Stimulated activated CD8-positive, alpha-beta memory T cell treated with anti-CD3 and anti-CD28 coated beads, Interleukin-12 subunit alpha, Interleukin-12 subunit beta, amount 100 ng/mL, for 24 hours (primary cell): ENCODE measurements around the gene DDAH1.

ENCODE experiments used
- DNase-seq: peaks from one replicate; pipeline ENCODE4 v3.0.0-alpha.2; 2020; ENCODE audit errors: extremely low read depth

DDAH1 gene

GRCh38 chr1:85393490-85393889 is 71.5 kb downstream of the DDAH1 start:
- DNase-seq: no peak

GRCh38 chr1:85388416-85388815 is 76.5 kb downstream of the DDAH1 start:
- no peak for DNase-seq

GRCh38 chr1:85387781-85388180 is 77.2 kb downstream of the DDAH1 start:
- no peak for DNase-seq

GRCh38 chr1:85386068-85386722 is 78.8 kb downstream of the DDAH1 start:
- DNase-seq: no peak

GRCh38 chr1:85379203-85380136 is 85.5 kb downstream of the DDAH1 start:
- no peak for DNase-seq

GRCh38 chr1:85378534-85378933 is 86.4 kb downstream of the DDAH1 start:
- no peak for DNase-seq

- DNase-seq: no peak
These were observed 88.6 kb downstream of the DDAH1 start for GRCh38 chr1:85376356-85376755.

GRCh38 chr1:85375493-85375892 is 89.5 kb downstream of the DDAH1 start:
- DNase-seq: no peak

- no peak for DNase-seq
These were observed 90.8 kb downstream of the DDAH1 start for GRCh38 chr1:85374160-85374559.

GRCh38 chr1:85373378-85373708 is 91.6 kb downstream of the DDAH1 start:
- DNase-seq: no peak

GRCh38 chr1:85372683-85373377 is 92.1 kb downstream of the DDAH1 start:
- no peak for DNase-seq

- no peak for DNase-seq
These were observed 93.9 kb downstream of the DDAH1 start for GRCh38 chr1:85371021-85371420.

- DNase-seq: no peak
These were observed 96.7 kb downstream of the DDAH1 start for GRCh38 chr1:85368073-85368770.

GRCh38 chr1:85366391-85367170 is 98.4 kb downstream of the DDAH1 start:
- no peak for DNase-seq

GRCh38 chr1:85365851-85366250 is 99.1 kb downstream of the DDAH1 start:
- no peak for DNase-seq

GRCh38 chr1:85363521-85363920 is 101.4 kb downstream of the DDAH1 start:
- DNase-seq: no peak

GRCh38 chr1:85363092-85363491 is 101.9 kb downstream of the DDAH1 start:
- DNase-seq: no peak

- DNase-seq: no peak
These were observed 103.2 kb downstream of the DDAH1 start for GRCh38 chr1:85361606-85362296.

GRCh38 chr1:85360730-85361493 is 104.0 kb downstream of the DDAH1 start:
- DNase-seq: no peak
